Fibroblast of mammary gland (primary cell): ENCODE results near the gene RASGRF2.
"Not testable (repeated sequence)": the region's sequence is repeated elsewhere in the genome, so short reads cannot be mapped to it uniquely, and the experiment has no call there.

Experiments
- DNase-seq: peaks from one replicate; pipeline ENCODE4 v3.0.0-alpha.2; 2010; ENCODE audit warnings: low read depth
- H3K4me3 ChIP-seq: 2 replicates; pipeline ENCODE4 v1.5.1; 2011; ENCODE audit warnings: low read depth, mild to moderate bottlenecking, low read length, moderate library complexity; ENCODE audit not compliant: control insufficient read depth
- TF ChIP-seq, protein P1 (sequence below): conservative IDR thresholded peaks from 2 replicates; pipeline ENCODE4 v1.5.1; 2011; ENCODE audit warnings: low read depth, low read length, inconsistent platforms; ENCODE audit not compliant: control insufficient read depth, insufficient read depth

RASGRF2 gene

GRCh38 chr5:81045389-81045807 is 85.2 kb downstream of the RASGRF2 start:
- H3K4me3 ChIP-seq = no peak overlapping the region
- no peak for DNase-seq
- TF ChIP-seq, protein P1, sequence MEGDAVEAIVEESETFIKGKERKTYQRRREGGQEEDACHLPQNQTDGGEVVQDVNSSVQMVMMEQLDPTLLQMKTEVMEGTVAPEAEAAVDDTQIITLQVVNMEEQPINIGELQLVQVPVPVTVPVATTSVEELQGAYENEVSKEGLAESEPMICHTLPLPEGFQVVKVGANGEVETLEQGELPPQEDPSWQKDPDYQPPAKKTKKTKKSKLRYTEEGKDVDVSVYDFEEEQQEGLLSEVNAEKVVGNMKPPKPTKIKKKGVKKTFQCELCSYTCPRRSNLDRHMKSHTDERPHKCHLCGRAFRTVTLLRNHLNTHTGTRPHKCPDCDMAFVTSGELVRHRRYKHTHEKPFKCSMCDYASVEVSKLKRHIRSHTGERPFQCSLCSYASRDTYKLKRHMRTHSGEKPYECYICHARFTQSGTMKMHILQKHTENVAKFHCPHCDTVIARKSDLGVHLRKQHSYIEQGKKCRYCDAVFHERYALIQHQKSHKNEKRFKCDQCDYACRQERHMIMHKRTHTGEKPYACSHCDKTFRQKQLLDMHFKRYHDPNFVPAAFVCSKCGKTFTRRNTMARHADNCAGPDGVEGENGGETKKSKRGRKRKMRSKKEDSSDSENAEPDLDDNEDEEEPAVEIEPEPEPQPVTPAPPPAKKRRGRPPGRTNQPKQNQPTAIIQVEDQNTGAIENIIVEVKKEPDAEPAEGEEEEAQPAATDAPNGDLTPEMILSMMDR = no peak

GRCh38 chr5:81046041-81046440 is 85.9 kb downstream of the RASGRF2 start:
- no peak for DNase-seq
- TF ChIP-seq, protein P1 = no peak
- H3K4me3 ChIP-seq = no peak overlapping the region

GRCh38 chr5:81052325-81052724 is 92.2 kb downstream of the RASGRF2 start:
- no peak overlapping the region for H3K4me3 ChIP-seq
- no peak for DNase-seq
- TF ChIP-seq, protein P1 = no peak

DNA sequence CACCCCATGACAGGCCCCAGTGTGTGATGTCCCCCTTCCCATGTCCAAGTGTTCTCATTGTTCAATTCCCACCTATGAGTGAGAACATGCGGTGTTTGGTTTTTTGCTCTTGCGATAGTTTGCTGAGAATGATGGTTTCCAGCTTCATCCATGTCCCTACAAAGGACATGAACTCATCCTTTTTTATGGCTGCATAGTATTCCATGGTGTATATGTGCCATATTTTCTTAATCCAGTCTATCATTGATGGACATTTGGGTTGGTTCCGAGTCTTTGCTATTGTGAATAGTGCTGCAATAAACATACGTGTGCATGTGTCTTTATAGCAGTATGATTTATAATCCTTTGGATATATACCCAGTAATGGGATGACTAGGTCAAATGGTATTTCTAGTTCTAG is 93.1 kb downstream of the RASGRF2 start:
- H3K4me3 ChIP-seq, DNase-seq: not testable (repeated sequence)

DNA sequence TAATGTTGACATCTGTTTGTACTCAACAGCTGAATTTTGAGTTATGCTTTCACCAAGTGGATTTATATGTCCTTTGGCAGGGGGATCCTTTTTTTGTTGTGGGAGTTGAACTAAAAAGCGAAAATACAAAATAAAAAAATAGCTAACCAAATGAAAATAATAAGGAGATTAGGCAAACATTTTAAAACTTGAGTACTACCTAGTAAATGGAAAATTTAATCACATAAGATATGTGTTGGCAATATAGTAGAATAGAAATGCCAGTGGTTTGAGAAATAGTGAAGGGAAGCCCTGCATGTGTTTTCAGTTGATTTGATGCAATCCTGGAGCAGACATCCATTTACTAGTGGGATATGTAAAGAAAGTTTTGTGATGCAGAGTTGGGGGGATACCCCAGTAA is 98.0 kb downstream of the RASGRF2 start:
- TF ChIP-seq, protein P1 = no peak

DNA sequence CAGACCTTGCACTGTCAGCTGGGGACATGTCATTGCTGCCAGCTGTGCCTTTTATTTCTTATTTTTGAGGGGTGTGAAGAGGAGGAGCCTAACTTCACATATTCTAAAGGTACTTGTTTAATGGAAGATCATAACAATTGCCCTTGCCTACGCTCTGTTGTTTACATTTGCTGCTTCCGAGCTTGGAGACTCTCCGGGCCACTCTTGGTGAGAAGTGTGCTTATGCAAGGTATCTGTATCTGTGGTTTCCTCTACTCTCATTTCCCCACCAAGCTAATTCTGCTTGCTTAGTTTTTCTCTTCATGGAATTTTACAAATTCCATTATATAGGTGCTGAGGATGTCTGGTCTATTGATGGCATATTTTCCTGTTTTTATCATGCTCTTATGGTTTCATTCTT is 105.3 kb downstream of the RASGRF2 start:
- DNase-seq = no peak
- no peak overlapping the region for H3K4me3 ChIP-seq
- TF ChIP-seq, protein P1 = no peak

More for the DNA sequence above, 98.0 kb downstream of the RASGRF2 start:
- no peak overlapping the region for H3K4me3 ChIP-seq
- no peak for DNase-seq

GRCh38 chr5:81066102-81066501 is 105.9 kb downstream of the RASGRF2 start:
- TF ChIP-seq, protein P1 = no peak
- no peak overlapping the region for H3K4me3 ChIP-seq
- DNase-seq = no peak
